ENCODE data around the gene RAB3IL1. TPM values are rescaled to one million over a fixed set of nuclear protein-coding genes. Genes with fewer than 3 reads are reported as not detected.

The RAB3IL1 gene
- total and polyA plus RNA-seq, 5 donors, result 9.7 to 18.9 (median 12.5) TPM

- 65% methylated on average over 13 of the region's 13 CpGs for WGBS
- intact Hi-C loops (cut with DNase I), result no loop called here
- peak; percentile 38 to 75 (median 66) for DNase-seq
- Histone ChIP-seq H3K9me3 (ENCODE audit: control insufficient read depth, low read length) (no peaks in the 10 kb centered on the region), H3K4me1 (ENCODE audit: control insufficient read depth, insufficient read depth, low read length) (peaks cover 8% of the 10 kb centered on the region), H3K27me3 (ENCODE audit: control insufficient read depth, insufficient read depth) (no peaks in the 10 kb centered on the region), H3K27ac (ENCODE audit: low read length) (no peak overlapping the region), H3K4me3 (ENCODE audit: low read length) (no peak overlapping the region)
- peak; percentile 14 to 20 for ATAC-seq
Observed at GRCh38 chr11:61910187-61911127, 6.9 kb downstream of the RAB3IL1 start.

GRCh38 chr11:61908730-61909316, 8.5 kb downstream of the RAB3IL1 start:
- intact Hi-C loops (cut with DNase I), result no loop called here
- ATAC-seq (peak; percentile 21 to 41), DNase-seq (peak; percentile 68 to 92 (median 92))
- Histone ChIP-seq H3K27ac (ENCODE audit: low read length) (no peak overlapping the region), H3K9me3 (ENCODE audit: control insufficient read depth, low read length) (no peaks in the 10 kb centered on the region), H3K4me1 (ENCODE audit: control insufficient read depth, insufficient read depth, low read length) (peaks cover 6% of the 10 kb centered on the region), H3K27me3 (ENCODE audit: control insufficient read depth, insufficient read depth) (no peaks in the 10 kb centered on the region), H3K4me3 (ENCODE audit: low read length) (no peak overlapping the region)
- 40% methylated on average over 10 of the region's 10 CpGs for WGBS

- no peak overlapping the region for H3K4me3 ChIP-seq (ENCODE audit: low read length)
- DNase-seq, result peak; percentile 7 to 40 (median 37)
- no peaks in the 10 kb centered on the region for H3K27me3 ChIP-seq (ENCODE audit: control insufficient read depth, insufficient read depth)
- peaks cover 6% of the 10 kb centered on the region for H3K4me1 ChIP-seq (ENCODE audit: control insufficient read depth, insufficient read depth, low read length)
- ATAC-seq, result no peak
- H3K27ac ChIP-seq (ENCODE audit: low read length), result no peak overlapping the region
- intact Hi-C loops (cut with DNase I), result no loop called here
- no peaks in the 10 kb centered on the region for H3K9me3 ChIP-seq (ENCODE audit: control insufficient read depth, low read length)
- WGBS, result 91% methylated on average over 21 of the region's 21 CpGs
Observed at GRCh38 chr11:61907871-61908729, 9.3 kb downstream of the RAB3IL1 start.

- intact Hi-C loops (cut with DNase I), result no loop called here
- Histone ChIP-seq H3K27ac (ENCODE audit: low read length) (no peak overlapping the region), H3K27me3 (ENCODE audit: control insufficient read depth, insufficient read depth) (no peaks in the 10 kb centered on the region), H3K4me3 (ENCODE audit: low read length) (no peak overlapping the region), H3K4me1 (ENCODE audit: control insufficient read depth, insufficient read depth, low read length) (peaks cover 6% of the 10 kb centered on the region), H3K9me3 (ENCODE audit: control insufficient read depth, low read length) (no peaks in the 10 kb centered on the region)
- 95% methylated on average over 19 of the region's 19 CpGs for WGBS
- DNase-seq (peak in 2 of 3 donors; percentile 10 to 33), ATAC-seq (no peak)
Observed at GRCh38 chr11:61907282-61907681, 10.1 kb downstream of the RAB3IL1 start.

- no peaks in the 10 kb centered on the region for H3K27me3 ChIP-seq (ENCODE audit: control insufficient read depth, insufficient read depth)
- intact Hi-C loops (cut with DNase I), result no loop called here
- no peak overlapping the region for H3K4me3 ChIP-seq (ENCODE audit: low read length)
- H3K9me3 ChIP-seq (ENCODE audit: control insufficient read depth, low read length), result no peaks in the 10 kb centered on the region
- 88% methylated on average over 14 of the region's 14 CpGs for WGBS
- ATAC-seq, result no peak
- peaks cover 3% of the 10 kb centered on the region for H3K4me1 ChIP-seq (ENCODE audit: control insufficient read depth, insufficient read depth, low read length)
- DNase-seq, result peak; percentile 2 to 47 (median 37)
- H3K27ac ChIP-seq (ENCODE audit: low read length), result no peak overlapping the region
Observed at GRCh38 chr11:61906522-61906909, 10.8 kb downstream of the RAB3IL1 start.

- H3K4me3 ChIP-seq (ENCODE audit: low read length), result no peak overlapping the region
- ATAC-seq (no peak), DNase-seq (peak; percentile 8 to 41 (median 26))
- peaks cover 3% of the 10 kb centered on the region for H3K4me1 ChIP-seq (ENCODE audit: control insufficient read depth, insufficient read depth, low read length)
- no peak overlapping the region for H3K27ac ChIP-seq (ENCODE audit: low read length)
- intact Hi-C loops (cut with DNase I), result no loop called here
- 87% methylated on average over 14 of the region's 14 CpGs for WGBS
- no peaks in the 10 kb centered on the region for H3K27me3 ChIP-seq (ENCODE audit: control insufficient read depth, insufficient read depth)
- no peaks in the 10 kb centered on the region for H3K9me3 ChIP-seq (ENCODE audit: control insufficient read depth, low read length)
Observed at GRCh38 chr11:61905801-61906521, 11.4 kb downstream of the RAB3IL1 start.

GRCh38 chr11:61905067-61905696, 12.2 kb downstream of the RAB3IL1 start:
- Histone ChIP-seq H3K4me3 (ENCODE audit: low read length) (no peak overlapping the region), H3K9me3 (ENCODE audit: control insufficient read depth, low read length) (no peaks in the 10 kb centered on the region), H3K4me1 (ENCODE audit: control insufficient read depth, insufficient read depth, low read length) (peaks cover 3% of the 10 kb centered on the region), H3K27ac (ENCODE audit: low read length) (no peak overlapping the region), H3K27me3 (ENCODE audit: control insufficient read depth, insufficient read depth) (no peaks in the 10 kb centered on the region)
- intact Hi-C loops (cut with DNase I), result no loop called here
- DNase-seq (peak in 1 of 3 donors; percentile 46), ATAC-seq (no peak)
- WGBS, result 93% methylated on average over 13 of the region's 13 CpGs

GRCh38 chr11:61904539-61905048, 12.8 kb downstream of the RAB3IL1 start:
- Histone ChIP-seq H3K9me3 (ENCODE audit: control insufficient read depth, low read length) (no peaks in the 10 kb centered on the region), H3K27me3 (ENCODE audit: control insufficient read depth, insufficient read depth) (no peaks in the 10 kb centered on the region), H3K4me1 (ENCODE audit: control insufficient read depth, insufficient read depth, low read length) (peaks cover 3% of the 10 kb centered on the region), H3K4me3 (ENCODE audit: low read length) (no peak overlapping the region), H3K27ac (ENCODE audit: low read length) (no peak overlapping the region)
- intact Hi-C loops (cut with DNase I), result loop anchor here in 1 of 4 donors (5.0 kb wide), 1 partner anchor 178 kb away; no protein-coding TSS in a partner anchor
- DNase-seq (peak in 2 of 3 donors; percentile 76 to 77), ATAC-seq (peak; percentile 57 to 62)
- 57% methylated on average over 19 of the region's 19 CpGs for WGBS

GRCh38 chr11:61903845-61904244, 13.5 kb downstream of the RAB3IL1 start:
- Histone ChIP-seq H3K27me3 (ENCODE audit: control insufficient read depth, insufficient read depth) (no peaks in the 10 kb centered on the region), H3K4me1 (ENCODE audit: control insufficient read depth, insufficient read depth, low read length) (no peaks in the 10 kb centered on the region), H3K9me3 (ENCODE audit: control insufficient read depth, low read length) (no peaks in the 10 kb centered on the region), H3K27ac (ENCODE audit: low read length) (no peak overlapping the region), H3K4me3 (ENCODE audit: low read length) (no peak overlapping the region)
- 97% methylated on average over 3 of the region's 3 CpGs for WGBS
- DNase-seq (no peak), ATAC-seq (no peak)
- intact Hi-C loops (cut with DNase I), result loop anchor here in 1 of 4 donors (5.0 kb wide), 1 partner anchor 178 kb away; no protein-coding TSS in a partner anchor
